HG03045 (cell line): ENCODE results near the gene TEX36.
"Not testable (repeated sequence)": the region's sequence is repeated elsewhere in the genome, so short reads cannot be mapped to it uniquely, and the experiment has no call there.

Source experiments
- ATAC-seq: cut with Tn5 transposase; IDR thresholded peaks from one replicate; pipeline ENCODE4 v1.9.1; 2021; ENCODE audit warnings: mild to moderate bottlenecking, moderate library complexity; ENCODE audit not compliant: unreplicated experiment

TEX36 gene

DNA sequence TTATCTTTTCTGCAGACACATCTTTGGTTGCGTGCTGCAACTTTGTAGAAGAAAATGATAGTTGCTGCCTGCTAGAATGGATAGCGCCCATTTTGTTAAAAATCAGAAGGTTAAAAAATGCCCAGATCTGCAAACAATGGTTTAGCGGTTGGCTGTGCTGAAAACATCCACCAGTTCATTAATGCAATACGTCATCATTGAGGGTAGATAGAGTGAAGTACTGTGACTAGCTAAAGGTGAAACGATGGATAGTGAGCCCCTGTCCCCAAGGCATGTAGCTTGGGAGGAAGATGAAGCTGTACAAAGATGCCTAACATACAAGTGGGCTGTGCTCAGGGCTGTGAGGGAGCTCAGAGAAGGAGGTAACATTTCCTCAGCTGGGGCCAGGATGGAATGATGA is 48.4 kb downstream of the TEX36 start:
- ATAC-seq, result no peak

DNA sequence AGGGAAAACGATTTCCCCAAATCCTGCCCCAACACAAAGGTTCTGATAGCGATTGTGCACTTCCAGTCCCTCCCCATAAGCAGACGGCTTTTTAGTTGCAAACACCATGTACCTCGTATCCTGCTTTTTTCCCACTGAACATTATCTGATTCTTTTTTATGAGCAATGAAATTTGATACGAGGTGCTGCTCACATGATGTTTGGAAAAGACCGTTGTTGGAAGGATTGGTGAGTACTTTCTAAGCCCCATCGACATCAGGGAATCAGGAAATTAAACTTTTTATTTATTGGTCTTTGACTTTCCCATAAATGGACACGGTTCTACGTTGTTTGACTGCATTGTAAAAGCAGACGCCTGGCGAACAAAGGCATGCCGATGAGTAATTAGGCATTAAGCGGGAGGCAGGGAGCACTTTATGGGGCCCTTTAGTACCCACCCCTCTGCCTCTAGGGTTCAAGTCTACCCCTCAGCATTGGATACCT is 49.4 kb downstream of the TEX36 start:
- no peak for ATAC-seq

DNA sequence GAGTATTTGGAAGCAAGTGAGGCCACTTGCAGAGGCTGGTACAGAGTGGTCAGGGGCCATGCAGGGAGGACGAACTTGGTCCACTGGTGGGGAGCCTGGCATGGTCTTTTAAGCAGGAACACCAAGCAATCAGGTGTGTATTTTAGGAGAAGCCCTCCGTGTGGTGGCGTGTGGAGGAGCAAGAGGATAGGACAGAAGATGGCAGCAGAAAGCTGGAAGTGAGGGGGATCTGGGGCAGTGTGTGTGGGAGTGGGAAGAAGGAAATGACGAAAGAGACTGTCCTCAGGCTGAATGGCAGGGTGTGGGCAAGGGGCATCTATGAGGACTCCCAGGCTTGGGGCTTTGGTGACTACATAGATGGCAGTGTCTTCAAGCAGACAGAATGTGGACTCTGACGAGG is 51.2 kb downstream of the TEX36 start:
- ATAC-seq, result no peak

DNA sequence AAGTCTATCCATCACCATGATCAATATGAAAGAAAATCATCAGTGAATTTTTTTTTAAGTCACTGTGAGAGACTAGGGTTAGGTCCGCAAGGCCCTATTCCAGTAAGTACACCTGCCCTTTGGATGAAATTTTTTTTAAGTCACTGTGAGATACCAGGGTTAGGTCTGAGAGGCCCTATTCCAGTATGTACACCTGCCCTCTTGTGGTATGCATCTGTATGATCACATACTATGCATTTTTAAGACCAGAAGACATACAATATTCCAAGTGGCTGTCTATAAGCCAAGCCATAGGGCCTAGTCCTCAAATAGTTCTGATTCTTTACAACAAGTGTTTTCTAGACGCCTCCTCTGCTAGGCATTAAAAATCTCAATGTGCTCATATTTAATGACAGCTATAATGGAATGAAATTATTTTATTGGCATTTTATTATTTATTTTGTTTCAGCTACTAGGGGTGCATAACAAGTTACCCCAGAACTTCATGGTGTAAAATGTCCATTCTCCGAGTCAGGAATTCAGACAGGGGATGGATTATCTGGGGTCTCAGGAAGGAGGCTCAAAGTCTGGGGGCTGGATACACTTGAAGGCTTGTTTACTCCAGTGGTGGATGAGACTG is 53.1 kb downstream of the TEX36 start:
- no peak for ATAC-seq

DNA sequence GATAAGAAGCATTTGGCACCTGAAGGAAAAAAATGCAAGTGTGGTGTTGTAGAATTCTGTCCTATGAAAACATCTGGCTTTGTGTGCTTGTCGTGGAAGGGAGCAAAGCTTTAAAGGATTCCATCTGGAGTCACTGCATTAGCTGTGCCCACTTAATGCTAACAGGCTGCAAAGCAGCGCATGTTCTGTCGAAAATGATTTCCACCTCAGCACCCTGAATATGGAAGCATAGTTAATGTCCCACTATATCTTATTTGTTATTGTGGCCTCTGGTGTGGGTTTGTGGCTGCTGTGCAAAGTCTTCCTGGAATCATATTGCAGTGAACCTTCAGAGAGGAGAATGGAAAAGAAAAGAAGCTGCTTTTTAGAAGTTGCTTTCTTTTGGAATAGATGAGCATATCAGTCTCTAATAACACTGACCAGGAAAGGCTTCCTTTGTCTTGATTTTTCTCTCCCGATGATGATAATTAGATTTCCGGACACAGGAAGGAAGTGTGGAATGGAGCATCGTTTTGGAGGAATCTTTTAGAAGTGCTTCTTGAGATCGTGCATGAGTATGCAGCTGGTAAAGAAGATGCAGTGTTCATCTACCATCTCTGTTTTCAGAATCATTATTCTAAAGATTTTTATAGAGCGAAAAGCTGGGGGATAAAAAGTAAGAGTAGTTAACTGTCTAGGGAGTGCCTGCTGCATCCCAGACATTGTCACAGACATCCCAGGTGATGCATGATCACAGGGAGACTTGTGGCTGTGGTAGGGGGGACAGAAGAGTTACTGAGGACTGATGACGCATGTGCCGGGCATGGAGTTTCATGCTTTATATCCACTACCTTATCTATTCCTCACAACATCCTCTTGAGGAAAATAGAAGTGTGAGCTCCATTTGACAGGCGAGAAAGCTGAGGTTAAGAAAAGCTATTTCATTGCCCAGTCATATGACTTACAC is 54.6 kb downstream of the TEX36 start:
- no peak for ATAC-seq

DNA sequence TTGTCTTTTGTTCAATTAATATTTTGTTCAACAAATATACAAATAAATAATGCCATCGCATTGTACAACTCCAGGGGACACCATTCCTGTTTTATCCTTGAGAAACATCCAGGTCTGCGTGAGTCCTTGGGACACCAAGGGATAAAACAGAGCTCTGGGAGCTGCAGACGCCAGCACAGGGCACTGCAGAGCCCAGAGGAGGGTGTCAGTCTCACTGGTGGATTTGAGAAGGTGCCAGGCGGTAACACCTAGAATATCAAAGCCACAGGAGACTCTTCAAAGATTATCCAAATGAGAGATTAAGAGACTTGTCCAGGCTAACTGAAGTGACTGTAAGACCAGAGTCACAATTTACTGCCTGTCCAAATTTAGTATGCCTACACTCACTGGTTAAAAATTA is 55.3 kb downstream of the TEX36 start:
- no peak for ATAC-seq

DNA sequence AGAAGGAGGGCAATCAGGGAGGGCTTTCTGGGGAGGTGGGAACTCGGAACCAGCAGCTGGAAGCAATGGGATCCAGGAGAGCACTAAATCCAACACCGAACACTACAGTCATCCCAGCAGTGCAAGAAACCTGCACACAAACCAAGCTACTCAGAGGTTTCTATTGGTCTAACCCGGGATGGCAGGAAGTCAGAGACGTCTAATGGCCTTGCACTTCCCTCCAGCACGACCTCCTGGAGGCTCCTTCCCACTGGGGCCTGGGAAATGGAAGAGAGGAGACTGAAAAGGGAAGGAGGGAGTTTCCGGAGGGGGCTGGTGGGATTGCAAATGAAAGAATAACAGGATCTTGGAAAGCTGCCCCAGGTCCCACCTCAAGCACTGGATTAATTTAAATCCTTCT is 56.3 kb downstream of the TEX36 start:
- ATAC-seq, result no peak

DNA sequence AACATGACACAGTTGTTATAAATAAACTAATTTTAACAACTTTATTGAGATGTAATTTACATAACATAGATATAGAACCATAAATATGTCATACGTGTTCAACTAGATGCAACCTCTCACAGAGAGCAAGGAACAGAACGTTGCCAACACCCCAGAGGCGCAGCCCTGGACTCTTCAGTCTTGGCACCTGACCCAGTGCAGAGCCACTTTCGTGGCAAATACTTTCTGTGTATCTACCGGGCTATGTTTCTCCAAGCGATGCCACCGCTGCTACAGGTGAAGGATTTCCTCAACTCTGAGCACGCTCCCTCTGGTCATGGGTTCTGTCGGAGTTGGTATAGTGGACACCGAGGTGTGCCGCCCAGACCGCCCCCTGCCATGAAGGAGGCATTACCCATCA is 57.4 kb downstream of the TEX36 start:
- no peak for ATAC-seq

DNA sequence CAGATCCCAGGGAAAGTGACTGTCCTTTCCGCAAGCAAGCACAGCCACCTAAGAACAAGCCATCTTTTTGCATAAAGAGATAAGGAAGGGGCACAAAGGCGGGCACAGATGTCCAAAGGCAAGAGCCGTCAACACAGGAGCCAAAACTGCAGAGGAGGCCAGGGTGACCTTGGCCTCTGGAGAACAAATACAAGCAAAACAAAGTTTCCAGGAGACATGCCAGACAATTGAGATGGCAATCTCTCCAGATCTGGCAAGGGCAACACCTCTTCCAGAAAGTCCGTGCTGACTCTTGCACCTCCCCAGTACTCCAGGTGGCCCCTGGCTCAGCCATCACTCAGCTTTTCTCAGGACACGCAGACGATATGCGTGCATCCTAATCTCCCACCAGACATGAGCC is 58.2 kb downstream of the TEX36 start:
- ATAC-seq, result no peak

DNA sequence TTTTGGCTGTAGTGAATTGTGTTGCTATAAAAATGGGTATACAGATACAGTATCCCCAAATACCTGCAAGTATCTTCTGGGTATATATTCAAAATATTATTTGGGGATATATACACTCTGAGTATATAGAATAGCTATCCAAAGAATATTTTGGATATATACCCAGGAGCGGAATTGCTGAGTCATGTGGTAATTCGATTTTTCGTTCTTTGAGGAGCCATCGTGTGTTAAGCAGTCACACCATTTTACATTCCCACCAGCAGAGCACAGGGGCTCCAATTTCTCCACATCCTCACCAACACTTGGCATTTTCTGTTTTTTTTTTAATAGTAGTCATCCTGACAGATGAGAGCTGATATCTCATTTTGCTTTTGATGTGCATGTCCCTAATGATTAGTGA is 61.9 kb downstream of the TEX36 start:
- ATAC-seq, result no peak

DNA sequence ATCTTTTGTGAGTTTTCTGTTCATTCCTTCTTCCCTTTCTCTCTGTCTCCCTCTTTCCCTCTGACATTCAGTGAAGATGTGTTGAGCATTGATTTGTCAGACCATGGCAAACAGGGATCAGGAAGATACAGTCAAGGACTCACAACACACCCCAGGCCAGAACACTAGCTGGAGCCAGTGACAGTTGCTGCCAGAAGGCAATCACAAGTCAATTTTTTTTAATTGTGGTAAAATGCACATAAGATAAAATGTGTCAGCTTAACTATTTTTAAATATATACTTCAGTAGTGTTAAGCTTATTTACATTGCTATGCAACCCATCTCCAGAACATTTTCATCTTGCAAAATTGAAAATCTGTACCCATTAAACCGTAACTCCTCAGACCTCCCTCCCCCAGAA is 62.6 kb downstream of the TEX36 start:
- ATAC-seq, result no peak

DNA sequence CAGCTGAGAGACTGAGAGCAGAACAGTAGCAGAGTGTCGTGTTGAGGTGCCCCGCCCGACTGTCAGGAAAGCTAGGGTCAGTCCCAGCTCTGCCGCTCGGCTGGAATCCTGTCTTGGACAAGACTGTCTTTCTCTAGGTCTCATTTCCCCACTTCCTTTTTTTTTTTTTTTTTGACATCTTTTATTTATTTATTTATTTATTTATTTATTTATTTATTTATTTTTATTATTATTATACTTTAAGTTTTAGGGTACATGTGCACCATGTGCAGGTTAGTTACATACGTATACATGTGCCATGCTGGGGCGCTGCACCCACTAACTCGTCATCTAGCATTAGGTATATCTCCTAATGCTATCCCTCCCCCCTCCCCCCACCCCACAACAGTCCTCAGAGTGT is 69.9 kb downstream of the TEX36 start:
- not testable (repeated sequence) for ATAC-seq

DNA sequence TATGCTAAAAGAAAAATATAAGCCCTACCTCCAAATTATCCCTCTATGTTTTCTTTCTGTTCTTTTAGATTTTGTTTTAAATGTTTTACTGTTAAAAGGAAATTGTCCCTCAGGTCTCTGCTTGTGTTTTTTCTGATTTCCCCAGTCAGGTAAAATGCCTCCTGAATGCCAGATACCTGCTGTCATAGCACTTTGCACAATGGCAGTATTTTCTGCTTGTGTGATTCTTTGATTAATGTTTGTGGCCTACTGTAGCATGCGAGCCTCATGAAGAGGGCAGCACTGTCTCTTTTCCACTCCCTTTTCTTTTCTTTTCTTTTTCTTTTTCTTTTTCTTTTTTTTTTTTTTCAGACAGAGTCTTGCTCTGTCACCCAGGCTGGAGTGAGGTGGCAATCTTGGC is 71.2 kb downstream of the TEX36 start:
- no peak for ATAC-seq

DNA sequence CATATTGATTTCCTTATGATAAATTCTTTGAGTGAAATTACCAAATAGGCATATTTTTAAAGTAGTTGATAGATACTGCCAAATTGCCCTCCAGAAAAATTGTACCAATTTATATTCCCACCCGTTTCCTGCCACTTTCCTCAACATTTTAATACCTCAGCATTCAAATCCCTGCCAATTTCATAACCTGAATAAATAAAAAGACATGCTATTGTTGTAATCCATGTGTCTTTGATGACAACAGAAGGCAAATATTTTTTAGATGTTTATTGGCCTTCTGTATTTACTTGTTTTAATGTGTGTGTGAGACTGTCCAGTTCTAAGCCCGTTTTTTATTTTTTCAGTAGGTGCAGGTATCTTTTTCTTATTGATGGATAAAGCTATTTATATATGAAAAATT is 71.7 kb downstream of the TEX36 start:
- ATAC-seq, result no peak

DNA sequence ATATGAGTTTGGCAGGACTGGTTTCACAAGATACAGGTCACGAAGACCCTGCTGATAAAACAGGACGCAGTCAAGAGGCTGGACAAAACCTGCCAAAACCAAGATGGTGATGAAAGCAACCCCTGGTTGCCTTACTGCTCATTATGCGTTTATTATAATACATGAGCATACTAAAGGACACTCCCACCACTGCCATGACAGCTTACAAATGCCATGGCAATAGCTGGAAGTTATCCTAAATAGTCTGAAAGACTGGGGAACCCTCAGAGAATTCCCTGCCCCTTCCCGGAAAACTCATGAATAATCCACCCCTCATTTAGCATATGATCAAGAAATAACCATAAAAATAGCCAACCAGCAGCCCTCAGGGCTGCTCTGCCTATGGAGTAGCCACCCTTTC is 73.1 kb downstream of the TEX36 start:
- ATAC-seq, result no peak

DNA sequence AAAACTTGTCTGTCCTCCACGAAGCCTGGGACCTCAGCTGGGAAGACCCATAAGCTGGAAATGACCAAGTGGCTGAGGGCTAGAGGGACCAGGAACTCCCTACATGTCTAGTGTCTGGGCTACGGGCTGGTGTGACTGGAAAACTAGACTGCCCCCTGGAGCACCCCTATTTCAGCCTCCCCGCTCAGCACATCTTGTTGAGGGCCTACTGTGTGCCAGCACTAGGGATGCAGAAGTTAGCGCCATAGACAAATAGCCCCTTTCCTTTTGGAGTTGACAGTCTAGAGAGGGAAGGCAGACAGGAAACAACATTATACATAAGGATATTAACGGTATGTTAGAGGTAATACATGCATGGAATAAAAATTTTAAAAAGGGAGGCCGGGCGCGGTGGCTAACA is 74.5 kb downstream of the TEX36 start:
- ATAC-seq, result no peak

DNA sequence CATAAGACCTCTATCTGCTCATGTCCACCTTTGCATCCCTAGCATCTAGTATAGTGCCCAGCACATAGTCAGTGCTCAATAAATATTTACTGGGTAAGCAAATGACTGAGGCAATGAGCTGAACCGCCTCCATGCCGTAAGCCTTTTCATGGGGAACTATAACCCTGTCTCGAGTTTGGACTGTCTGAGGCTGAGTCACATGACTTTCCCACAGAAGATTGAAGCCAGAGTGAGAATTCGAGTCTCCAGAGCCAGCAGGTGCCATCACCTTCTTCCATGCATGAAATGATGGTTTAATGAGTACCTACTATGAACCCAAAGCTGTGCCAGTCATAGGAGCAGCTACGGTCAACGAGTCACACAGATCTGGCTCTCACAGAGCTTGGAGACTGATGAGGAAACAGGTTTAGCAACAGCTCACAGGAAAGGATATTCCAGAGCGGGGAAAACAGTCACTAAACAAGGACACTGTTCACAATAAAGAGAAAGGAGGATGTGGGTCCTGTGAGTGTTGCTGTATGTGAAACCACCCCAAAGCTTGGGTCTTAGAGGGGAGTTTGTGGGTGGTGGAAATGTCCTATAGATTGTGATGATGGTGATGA is 75.2 kb downstream of the TEX36 start:
- ATAC-seq, result no peak

DNA sequence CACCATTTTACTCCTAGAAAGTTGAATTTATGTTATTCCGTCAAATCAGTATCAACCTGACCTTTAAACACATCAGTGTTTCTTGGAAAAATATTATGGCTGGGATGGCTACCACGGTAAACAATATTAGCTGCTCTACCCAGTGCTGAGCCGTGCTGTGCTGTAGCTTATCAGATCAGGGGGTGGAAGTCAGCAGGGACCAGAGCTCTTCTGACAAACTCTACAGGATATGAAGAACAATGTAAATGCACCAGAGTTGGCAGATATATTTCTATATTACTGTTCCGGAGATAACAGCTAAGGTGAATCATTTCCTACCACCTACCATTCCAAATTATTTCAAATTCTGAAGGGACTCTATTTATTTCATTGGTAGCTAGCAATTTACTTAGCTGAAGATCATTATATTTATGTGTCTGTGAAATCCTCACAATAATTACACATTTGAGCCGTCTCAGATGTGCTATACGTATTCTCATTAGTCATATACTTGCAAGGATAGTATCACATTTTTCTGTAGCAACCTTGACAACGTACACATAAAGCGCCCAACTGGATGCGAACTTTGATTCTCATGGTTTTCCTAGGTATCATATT is 76.5 kb downstream of the TEX36 start:
- no peak for ATAC-seq
